Trophoblast cell (in vitro differentiated cells and primary cell): ENCODE measurements around the gene DTNBP1.

Experiments
- DNase-seq, 2 donors: peaks; one replicate each; pipeline ENCODE4 v3.0.0-alpha.2; 2016
- H2AFZ ChIP-seq: 2 replicates; pipeline ENCODE4 v1.6.1; 2013; ENCODE audit warnings: low read length, moderate library complexity, mild to moderate bottlenecking; ENCODE audit not compliant: insufficient read depth, poor library complexity
- H2AK5ac ChIP-seq: 2 replicates; pipeline ENCODE4 v1.6.1; 2013; ENCODE audit warnings: mild to moderate bottlenecking, low read length
- H2BK120ac ChIP-seq: 2 replicates; pipeline ENCODE4 v1.6.1; 2013; ENCODE audit warnings: low read length, mild to moderate bottlenecking, moderate library complexity; ENCODE audit not compliant: insufficient read depth, poor library complexity
- H2BK12ac ChIP-seq: 2 replicates; pipeline ENCODE4 v1.6.1; 2013; ENCODE audit warnings: mild to moderate bottlenecking, low read length, moderate library complexity
- H2BK5ac ChIP-seq: 2 replicates; pipeline ENCODE4 v1.6.1; 2013; ENCODE audit warnings: low read length, low read depth, moderate library complexity, mild to moderate bottlenecking; ENCODE audit not compliant: poor library complexity
- H3K14ac ChIP-seq: 2 replicates; pipeline ENCODE4 v1.6.1; 2013; ENCODE audit warnings: mild to moderate bottlenecking, low read length
- H3K18ac ChIP-seq: 2 replicates; pipeline ENCODE4 v1.6.1; 2013; ENCODE audit warnings: mild to moderate bottlenecking, low read length
- H3K23ac ChIP-seq: 2 replicates; pipeline ENCODE4 v1.6.1; 2013; ENCODE audit warnings: low read length
- H3K27ac ChIP-seq: 2 replicates; pipeline ENCODE4 v1.5.1; 2013; ENCODE audit warnings: low read depth, mild to moderate bottlenecking, inconsistent platforms, low read length, moderate library complexity
- H3K27me3 ChIP-seq: 2 replicates; pipeline ENCODE4 v1.6.1; 2013; ENCODE audit warnings: inconsistent platforms, mild to moderate bottlenecking, low read length, moderate library complexity; ENCODE audit not compliant: insufficient read depth
- H3K36me3 ChIP-seq, 2 experiments: 1 replicate in 1 of 2; 2 replicates in 1 of 2; pipeline ENCODE4 v1.6.1; 2013; ENCODE audit warnings: low read length in 2 of 2, mild to moderate bottlenecking in 2 of 2, moderate library complexity in 1 of 2; ENCODE audit not compliant: insufficient read depth in 2 of 2, control insufficient read depth in 1 of 2
- H3K4ac ChIP-seq: 2 replicates; pipeline ENCODE4 v1.6.1; 2013; ENCODE audit warnings: low read depth, mild to moderate bottlenecking, low read length, moderate library complexity
- H3K4me1 ChIP-seq, 2 experiments: 1 replicate in 1 of 2; 2 replicates in 1 of 2; pipeline ENCODE4 v1.6.1; 2013; ENCODE audit warnings: low read length in 2 of 2, mild to moderate bottlenecking in 2 of 2, moderate library complexity in 1 of 2; ENCODE audit not compliant: insufficient read depth in 2 of 2, control insufficient read depth in 1 of 2
- H3K4me2 ChIP-seq: 2 replicates; pipeline ENCODE4 v1.6.1; 2013; ENCODE audit warnings: inconsistent platforms, mild to moderate bottlenecking, low read length, moderate library complexity
- H3K4me3 ChIP-seq: 2 replicates; pipeline ENCODE4 v1.5.1; 2013; ENCODE audit warnings: mild to moderate bottlenecking, low read depth, low read length, inconsistent platforms
- H3K79me1 ChIP-seq: one replicate; pipeline ENCODE4 v1.6.1; 2013; ENCODE audit warnings: low read length
- H3K79me2 ChIP-seq: 2 replicates; pipeline ENCODE4 v1.6.1; 2013; ENCODE audit warnings: low read length, mild to moderate bottlenecking; ENCODE audit not compliant: control insufficient read depth, insufficient read depth, poor library complexity
- H3K9ac ChIP-seq: 2 replicates; pipeline ENCODE4 v1.6.1; 2013; ENCODE audit warnings: mild to moderate bottlenecking, low read length
- H3K9me3 ChIP-seq: 2 replicates; pipeline ENCODE4 v1.6.1; 2013; ENCODE audit warnings: low read depth, mild to moderate bottlenecking, control low read depth, inconsistent platforms, low read length; ENCODE audit not compliant: insufficient read depth
- H4K12ac ChIP-seq: 2 replicates; pipeline ENCODE4 v1.6.1; 2013; ENCODE audit warnings: low read depth, mild to moderate bottlenecking, low read length, moderate library complexity
- H4K8ac ChIP-seq: 2 replicates; pipeline ENCODE4 v1.6.1; 2013; ENCODE audit warnings: low read depth, mild to moderate bottlenecking, low read length, moderate library complexity
- H4K91ac ChIP-seq: one replicate; pipeline ENCODE4 v1.6.1; 2013; ENCODE audit warnings: low read depth, mild to moderate bottlenecking, low read length, moderate library complexity
- WGBS: extraction: QIAGEN DNeasy Blood & Tissue Kit; methylation state at CpG from one replicate; pipeline ENCODE4 v1.1.7; 2013; ENCODE audit warnings: missing lambda C conversion rate; ENCODE audit not compliant: insufficient read length, insufficient coverage; ENCODE audit errors: extremely low coverage; 5-methylcytosine and 5-hydroxymethylcytosine counted together

The DTNBP1 gene

DNA sequence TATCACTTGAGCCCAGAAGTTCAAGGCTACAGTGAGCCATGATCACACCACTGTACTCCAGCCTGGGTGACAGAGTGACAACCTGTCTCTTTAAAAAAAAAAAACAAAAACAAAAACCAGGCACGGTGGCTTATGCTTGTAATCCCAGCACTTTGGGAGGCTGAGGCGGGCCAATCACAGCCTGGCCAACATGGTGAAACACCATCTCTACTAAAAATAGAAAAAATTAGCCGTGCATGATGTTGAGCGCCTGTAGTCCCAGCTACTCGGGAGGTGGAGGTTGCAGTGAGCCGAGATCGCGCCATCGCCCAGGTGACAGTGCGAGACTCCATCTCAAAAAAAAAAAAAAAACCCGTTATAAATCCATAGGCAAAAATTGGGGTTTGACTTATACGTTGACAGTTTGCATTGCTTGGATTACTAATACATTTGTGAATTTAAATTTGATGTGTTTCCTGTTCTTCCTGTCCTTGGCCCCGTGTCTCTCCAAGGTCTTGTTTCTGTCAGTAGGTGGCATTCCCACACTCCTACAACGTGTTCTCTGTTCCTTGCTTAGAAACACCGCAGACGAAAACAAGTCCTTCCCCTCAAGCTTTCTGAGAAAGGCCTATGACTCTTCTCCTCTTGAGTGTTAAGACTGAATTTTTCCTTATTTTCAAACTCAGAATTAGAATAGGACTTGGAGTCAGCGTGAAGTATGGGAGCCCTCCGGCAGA, 147.0 kb downstream of the DTNBP1 start:
- no peak overlapping the region for H3K4me3 ChIP-seq
- H3K4ac ChIP-seq: no peak overlapping the region
- no peak overlapping the region for H3K27ac ChIP-seq
- H3K9me3 ChIP-seq: no peaks in the 10 kb centered on the region
- WGBS: no CpG with 5 or more reads among the region's 18 CpGs
- no peaks in the 10 kb centered on the region for H3K27me3 ChIP-seq
- no peak overlapping the region for H4K8ac ChIP-seq
- no peak overlapping the region for H4K12ac ChIP-seq
- no peak overlapping the region for H3K9ac ChIP-seq
- no peak for DNase-seq
- no peak overlapping the region for H2AFZ ChIP-seq
- H3K4me2 ChIP-seq: no peak overlapping the region
- H2BK12ac ChIP-seq: no peak overlapping the region
- H3K79me1 ChIP-seq: no peaks in the 10 kb centered on the region
- no peak overlapping the region for H3K18ac ChIP-seq
- no peak overlapping the region for H3K14ac ChIP-seq
- no peak overlapping the region for H2AK5ac ChIP-seq
- H3K23ac ChIP-seq: no peak overlapping the region
- peaks cover 56 to 71% of the 10 kb centered on the region in 2 experiments for H3K36me3 ChIP-seq
- no peak overlapping the region for H2BK120ac ChIP-seq
- no peak overlapping the region for H4K91ac ChIP-seq
- no peaks in the 10 kb centered on the region for H3K79me2 ChIP-seq
- peaks cover 10 to 12% of the 10 kb centered on the region in 2 experiments for H3K4me1 ChIP-seq
- no peak overlapping the region for H2BK5ac ChIP-seq

GRCh38 chr6:15515226-15515625, 147.6 kb downstream of the DTNBP1 start:
- Histone ChIP-seq H4K12ac (no peak overlapping the region), H3K4me1 (peaks cover 10 to 12% of the 10 kb centered on the region in 2 experiments), H3K4me3 (no peak overlapping the region), H3K9ac (no peak overlapping the region), H2BK12ac (no peak overlapping the region), H2BK120ac (no peak overlapping the region), H2BK5ac (no peak overlapping the region), H3K14ac (no peak overlapping the region), H3K4me2 (no peak overlapping the region), H3K9me3 (no peaks in the 10 kb centered on the region), H4K8ac (no peak overlapping the region), H3K23ac (no peak overlapping the region), H3K36me3 (peaks cover 57 to 68% of the 10 kb centered on the region in 2 experiments), H3K18ac (no peak overlapping the region), H3K79me2 (no peaks in the 10 kb centered on the region), H3K4ac (no peak overlapping the region), H3K79me1 (no peaks in the 10 kb centered on the region), H2AFZ (no peak overlapping the region), H3K27ac (no peak overlapping the region), H2AK5ac (no peak overlapping the region), H4K91ac (no peak overlapping the region), H3K27me3 (no peaks in the 10 kb centered on the region)
- no peak for DNase-seq
- WGBS: no CpG with 5 or more reads among the region's 6 CpGs

- Histone ChIP-seq H3K18ac (no peak overlapping the region), H3K9me3 (no peaks in the 10 kb centered on the region), H3K4me1 (peaks cover 10 to 12% of the 10 kb centered on the region in 2 experiments), H2BK5ac (no peak overlapping the region), H3K36me3 (peaks cover 61 to 63% of the 10 kb centered on the region in 2 experiments), H3K9ac (no peak overlapping the region), H2BK120ac (no peak overlapping the region), H2AK5ac (no peak overlapping the region), H2AFZ (no peak overlapping the region), H3K4me3 (no peak overlapping the region), H4K12ac (no peak overlapping the region), H3K79me2 (no peaks in the 10 kb centered on the region), H3K4ac (no peak overlapping the region), H3K27ac (no peak overlapping the region), H4K91ac (no peak overlapping the region), H2BK12ac (no peak overlapping the region), H3K23ac (no peak overlapping the region), H3K14ac (no peak overlapping the region), H3K79me1 (no peaks in the 10 kb centered on the region), H3K4me2 (no peak overlapping the region), H4K8ac (no peak overlapping the region), H3K27me3 (no peaks in the 10 kb centered on the region)
- DNase-seq: peak in 1 of 2 donors; percentile 21
- WGBS: no CpG with 5 or more reads among the region's 21 CpGs
These were observed 148.8 kb downstream of the DTNBP1 start for GRCh38 chr6:15513801-15514711.

DNA sequence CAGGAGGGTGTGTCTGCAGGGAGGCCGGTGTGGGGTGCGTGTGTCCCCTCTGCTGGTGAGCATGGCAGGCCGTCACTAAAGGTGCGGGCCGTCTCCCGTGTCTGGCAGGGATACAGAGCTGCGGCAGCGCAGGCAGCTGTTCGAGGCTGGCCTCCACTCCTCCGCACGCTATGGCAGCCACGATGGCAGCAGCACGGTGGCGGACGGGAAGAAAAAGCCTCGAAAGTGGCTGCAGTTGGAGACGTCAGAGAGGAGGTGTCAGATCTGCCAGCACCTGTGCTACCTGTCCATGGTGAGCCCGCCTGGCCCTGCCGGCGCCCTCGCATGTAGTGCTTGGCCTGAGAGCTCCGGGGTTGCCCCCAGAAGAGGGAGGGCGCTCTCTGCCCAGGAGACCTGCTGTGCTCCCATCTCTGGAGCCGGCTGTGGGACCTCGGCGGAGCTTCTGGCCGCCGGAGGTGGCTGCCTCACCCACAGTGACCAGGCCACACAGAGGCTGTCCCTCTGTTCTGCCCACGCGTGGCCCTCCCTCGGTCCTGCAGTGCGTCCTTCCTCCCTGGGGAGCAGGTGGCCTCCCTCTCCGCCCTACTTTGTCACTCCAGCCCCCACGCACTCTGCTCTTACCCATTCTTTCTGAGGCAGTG, 149.6 kb downstream of the DTNBP1 start:
- DNase-seq: no peak
- H3K79me1 ChIP-seq: no peaks in the 10 kb centered on the region
- peaks cover 63 to 64% of the 10 kb centered on the region in 2 experiments for H3K36me3 ChIP-seq
- no peak overlapping the region for H2AK5ac ChIP-seq
- no peak overlapping the region for H3K23ac ChIP-seq
- no peak overlapping the region for H3K4me2 ChIP-seq
- no peak overlapping the region for H2AFZ ChIP-seq
- H3K4me1 ChIP-seq: peaks cover 10 to 12% of the 10 kb centered on the region in 2 experiments
- no peaks in the 10 kb centered on the region for H3K79me2 ChIP-seq
- no peak overlapping the region for H3K27ac ChIP-seq
- no peak overlapping the region for H3K4me3 ChIP-seq
- H3K18ac ChIP-seq: no peak overlapping the region
- no peak overlapping the region for H2BK120ac ChIP-seq
- no peak overlapping the region for H2BK5ac ChIP-seq
- no peak overlapping the region for H4K8ac ChIP-seq
- H2BK12ac ChIP-seq: no peak overlapping the region
- H3K14ac ChIP-seq: no peak overlapping the region
- H4K12ac ChIP-seq: no peak overlapping the region
- H4K91ac ChIP-seq: no peak overlapping the region
- no peaks in the 10 kb centered on the region for H3K9me3 ChIP-seq
- no peak overlapping the region for H3K9ac ChIP-seq
- no CpG with 5 or more reads among the region's 34 CpGs for WGBS
- no peaks in the 10 kb centered on the region for H3K27me3 ChIP-seq
- H3K4ac ChIP-seq: no peak overlapping the region
